Type B pancreatic cell (in vitro differentiated cells): ENCODE data around the gene PALMD. TPM values are rescaled to one million over a fixed set of nuclear protein-coding genes. Genes with fewer than 3 reads are reported as not detected.

Experiments
- DNase-seq: peaks from one replicate; pipeline ENCODE4 v3.0.0; 2021; ENCODE audit warnings: mixed read lengths; ENCODE audit not compliant: unreplicated experiment; ENCODE audit errors: extremely low spot score
- H3K27ac Mint-ChIP-seq: 2 replicates; pipeline ENCODE4 v1.8.0; 2021; ENCODE audit warnings: mild to moderate bottlenecking, mixed read lengths
- H3K27me3 Mint-ChIP-seq: 2 replicates; pipeline ENCODE4 v1.8.0; 2021; ENCODE audit warnings: mixed read lengths
- H3K36me3 Mint-ChIP-seq: 2 replicates; pipeline ENCODE4 v1.8.0; 2021; ENCODE audit warnings: mixed read lengths
- H3K4me1 Mint-ChIP-seq: one replicate; pipeline ENCODE4 v1.8.0; 2021; ENCODE audit warnings: mixed read lengths; ENCODE audit not compliant: unreplicated experiment
- H3K4me3 Mint-ChIP-seq: 2 replicates; pipeline ENCODE4 v1.8.0; 2021; ENCODE audit warnings: mild to moderate bottlenecking, mixed read lengths
- H3K9me3 Mint-ChIP-seq: 2 replicates; pipeline ENCODE4 v1.8.0; 2021; ENCODE audit warnings: mixed read lengths
- total RNA-seq: library from RNA; stranded (reverse); gene quantifications from 2 replicates; pipeline ENCODE4 v1.2.1, GENCODE V29; 2021; ENCODE audit warnings: low replicate concordance
- TF ChIP-seq, protein P1 (sequence below): fragments of 200-600 bp; sonication (generic); conservative IDR thresholded peaks from 2 replicates; pipeline ENCODE4 v1.5.0; 2021; ENCODE audit warnings: antibody characterized with exemption, mild to moderate bottlenecking

The PALMD gene
- total RNA-seq, 1 donor from 2014 or later, result 2.0 TPM

DNA sequence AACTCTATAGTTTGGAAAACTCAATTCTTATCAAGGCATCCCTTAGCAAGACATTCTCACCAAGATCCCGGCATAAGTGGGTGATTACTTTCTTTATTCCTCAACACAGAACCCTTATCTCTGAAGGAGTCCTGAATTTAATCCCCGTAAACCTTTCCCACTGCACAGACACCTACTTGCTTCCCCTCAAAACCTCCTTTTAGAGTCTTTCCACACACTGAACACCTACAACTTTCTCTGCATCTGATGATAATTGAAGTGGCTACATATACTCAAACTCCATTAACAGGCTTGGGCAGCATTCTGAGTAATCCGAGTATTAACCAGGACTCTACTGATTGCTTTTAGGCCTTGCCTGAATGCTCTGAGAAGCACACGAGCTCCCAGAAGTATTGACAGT, 23.5 kb downstream of the PALMD start:
- H3K27ac Mint-ChIP-seq, result no peak overlapping the region
- H3K36me3 Mint-ChIP-seq, result no peaks in the 10 kb centered on the region
- peaks cover 28% of the 10 kb centered on the region for H3K4me1 Mint-ChIP-seq
- H3K27me3 Mint-ChIP-seq, result no peaks in the 10 kb centered on the region
- H3K4me3 Mint-ChIP-seq, result no peak overlapping the region
- TF ChIP-seq, protein P1, sequence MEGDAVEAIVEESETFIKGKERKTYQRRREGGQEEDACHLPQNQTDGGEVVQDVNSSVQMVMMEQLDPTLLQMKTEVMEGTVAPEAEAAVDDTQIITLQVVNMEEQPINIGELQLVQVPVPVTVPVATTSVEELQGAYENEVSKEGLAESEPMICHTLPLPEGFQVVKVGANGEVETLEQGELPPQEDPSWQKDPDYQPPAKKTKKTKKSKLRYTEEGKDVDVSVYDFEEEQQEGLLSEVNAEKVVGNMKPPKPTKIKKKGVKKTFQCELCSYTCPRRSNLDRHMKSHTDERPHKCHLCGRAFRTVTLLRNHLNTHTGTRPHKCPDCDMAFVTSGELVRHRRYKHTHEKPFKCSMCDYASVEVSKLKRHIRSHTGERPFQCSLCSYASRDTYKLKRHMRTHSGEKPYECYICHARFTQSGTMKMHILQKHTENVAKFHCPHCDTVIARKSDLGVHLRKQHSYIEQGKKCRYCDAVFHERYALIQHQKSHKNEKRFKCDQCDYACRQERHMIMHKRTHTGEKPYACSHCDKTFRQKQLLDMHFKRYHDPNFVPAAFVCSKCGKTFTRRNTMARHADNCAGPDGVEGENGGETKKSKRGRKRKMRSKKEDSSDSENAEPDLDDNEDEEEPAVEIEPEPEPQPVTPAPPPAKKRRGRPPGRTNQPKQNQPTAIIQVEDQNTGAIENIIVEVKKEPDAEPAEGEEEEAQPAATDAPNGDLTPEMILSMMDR, result no peak
- no peak for DNase-seq
- H3K9me3 Mint-ChIP-seq, result no peaks in the 10 kb centered on the region

- H3K27ac Mint-ChIP-seq, result no peak overlapping the region
- no peaks in the 10 kb centered on the region for H3K9me3 Mint-ChIP-seq
- no peak overlapping the region for H3K4me3 Mint-ChIP-seq
- peaks cover 32% of the 10 kb centered on the region for H3K4me1 Mint-ChIP-seq
- no peaks in the 10 kb centered on the region for H3K27me3 Mint-ChIP-seq
- H3K36me3 Mint-ChIP-seq, result no peaks in the 10 kb centered on the region
- TF ChIP-seq, protein P1, result no peak
- DNase-seq, result no peak
These were observed 23.9 kb downstream of the PALMD start for GRCh38 chr1:99669821-99670220.

- DNase-seq, result no peak
- Mint-ChIP-seq H3K27ac (no peak overlapping the region), H3K4me3 (no peak overlapping the region), H3K27me3 (no peaks in the 10 kb centered on the region), H3K36me3 (no peaks in the 10 kb centered on the region), H3K9me3 (no peaks in the 10 kb centered on the region), H3K4me1 (peaks cover 37% of the 10 kb centered on the region)
- TF ChIP-seq, protein P1, result no peak
These were observed 24.7 kb downstream of the PALMD start for GRCh38 chr1:99670583-99670982.

GRCh38 chr1:99672038-99672437, 26.1 kb downstream of the PALMD start:
- H3K27me3 Mint-ChIP-seq, result no peaks in the 10 kb centered on the region
- H3K36me3 Mint-ChIP-seq, result no peaks in the 10 kb centered on the region
- H3K9me3 Mint-ChIP-seq, result no peaks in the 10 kb centered on the region
- H3K4me3 Mint-ChIP-seq, result no peak overlapping the region
- peaks cover 45% of the 10 kb centered on the region for H3K4me1 Mint-ChIP-seq
- no peak for DNase-seq
- no peak overlapping the region for H3K27ac Mint-ChIP-seq
- TF ChIP-seq, protein P1, result no peak

- Mint-ChIP-seq H3K27me3 (no peaks in the 10 kb centered on the region), H3K4me1 (peaks cover 51% of the 10 kb centered on the region), H3K27ac (no peak overlapping the region), H3K4me3 (no peak overlapping the region), H3K9me3 (no peaks in the 10 kb centered on the region), H3K36me3 (no peaks in the 10 kb centered on the region)
- TF ChIP-seq, protein P1, result no peak
- DNase-seq, result no peak
These were observed 26.8 kb downstream of the PALMD start for GRCh38 chr1:99672530-99673213.
